PFSK-1 (cell line): Measurements from ENCODE around the gene GAMT.

Experiments
- POLR2AphosphoS5 ChIP-seq: IDR thresholded peaks from 2 replicates; pipeline ENCODE4 v1.6.1; 2012; ENCODE audit warnings: low read depth, mild to moderate bottlenecking, control low read depth, low read length, moderate library complexity
- REST ChIP-seq, 2 experiments: IDR thresholded peaks; 2 replicates each; pipeline versions ENCODE4 v1.6.1 to v1.8.0; 2011 to 2012; ENCODE audit warnings: low read depth in 2 of 2, low read length in 2 of 2, control low read depth in 1 of 2, inconsistent platforms in 1 of 2, mild to moderate bottlenecking in 1 of 2, moderate library complexity in 1 of 2; ENCODE audit not compliant: insufficient read depth in 1 of 2

- TF ChIP-seq REST (IDR thresholded peaks at IDR 0.05; ENCODE audit: insufficient read depth in 1 of 2, low read depth in 2 of 2, low read length in 2 of 2) (no peak), POLR2AphosphoS5 (no peak)
Measured at GRCh38 chr19:1421958-1422305, 20.6 kb upstream of the GAMT start.
